Osteoblast (primary cell): ENCODE data around the gene MEIOSIN. TPM values are rescaled to one million over a fixed set of nuclear protein-coding genes. Genes with fewer than 3 reads are reported as not detected.

Experiments
- DNase-seq: peaks from one replicate; pipeline ENCODE4 v3.0.0; 2011; ENCODE audit warnings: low spot score, mixed read lengths; ENCODE audit not compliant: insufficient read length; ENCODE audit errors: missing footprints
- H2AFZ ChIP-seq: 2 replicates; pipeline ENCODE4 v1.6.0; 2011; ENCODE audit warnings: mild to moderate bottlenecking, low read length
- H3K27ac ChIP-seq: 2 replicates; pipeline ENCODE4 v1.5.1; 2011; ENCODE audit warnings: mild to moderate bottlenecking, low read depth, low read length, moderate library complexity
- H3K27me3 ChIP-seq: 2 replicates; pipeline ENCODE4 v1.6.0; 2012; ENCODE audit warnings: mild to moderate bottlenecking, control low read depth, inconsistent platforms, low read length, moderate library complexity; ENCODE audit not compliant: insufficient read depth
- H3K36me3 ChIP-seq: 2 replicates; pipeline ENCODE4 v1.5.1; 2011; ENCODE audit warnings: mild to moderate bottlenecking, low read length, control low read depth, moderate library complexity; ENCODE audit not compliant: insufficient read depth
- H3K4me1 ChIP-seq: 2 replicates; pipeline ENCODE4 v1.5.1; 2011; ENCODE audit warnings: mild to moderate bottlenecking, low read length, control low read depth, moderate library complexity; ENCODE audit not compliant: insufficient read depth
- H3K4me2 ChIP-seq: 2 replicates; pipeline ENCODE4 v1.6.0; 2011; ENCODE audit warnings: mild to moderate bottlenecking, low read length; ENCODE audit not compliant: insufficient read depth
- H3K4me3 ChIP-seq: fragments of 200-600 bp; sonication (generic); 3 replicates; pipeline ENCODE4 v1.5.1; 2012; ENCODE audit warnings: mild to moderate bottlenecking, low read length, inconsistent platforms; ENCODE audit not compliant: insufficient read depth
- H3K79me2 ChIP-seq: 2 replicates; pipeline ENCODE4 v1.6.0; 2012; ENCODE audit warnings: mild to moderate bottlenecking, low read length, control low read depth, inconsistent platforms; ENCODE audit not compliant: insufficient read depth
- H3K9me3 ChIP-seq: 2 replicates; pipeline ENCODE4 v1.5.1; 2011; ENCODE audit warnings: low read depth, low read length, control low read depth
- H4K20me1 ChIP-seq: 2 replicates; pipeline ENCODE4 v1.6.0; 2012; ENCODE audit warnings: mild to moderate bottlenecking, low read length, control low read depth; ENCODE audit not compliant: insufficient read depth
- total RNA-seq: library from RNA; depleted of rRNA; stranded (reverse); fragments of >200 nt; gene quantifications from 2 replicates; pipeline ENCODE4 v1.2.3, GENCODE V29; 2012
- TF ChIP-seq, protein P1 (sequence below): IDR thresholded peaks from 2 replicates; pipeline ENCODE4 v1.5.1; 2011; ENCODE audit warnings: mild to moderate bottlenecking, low read depth, low read length, moderate library complexity; ENCODE audit errors: extremely low read depth

Gene MEIOSIN
- total RNA-seq, 1 donor: not detected

DNA sequence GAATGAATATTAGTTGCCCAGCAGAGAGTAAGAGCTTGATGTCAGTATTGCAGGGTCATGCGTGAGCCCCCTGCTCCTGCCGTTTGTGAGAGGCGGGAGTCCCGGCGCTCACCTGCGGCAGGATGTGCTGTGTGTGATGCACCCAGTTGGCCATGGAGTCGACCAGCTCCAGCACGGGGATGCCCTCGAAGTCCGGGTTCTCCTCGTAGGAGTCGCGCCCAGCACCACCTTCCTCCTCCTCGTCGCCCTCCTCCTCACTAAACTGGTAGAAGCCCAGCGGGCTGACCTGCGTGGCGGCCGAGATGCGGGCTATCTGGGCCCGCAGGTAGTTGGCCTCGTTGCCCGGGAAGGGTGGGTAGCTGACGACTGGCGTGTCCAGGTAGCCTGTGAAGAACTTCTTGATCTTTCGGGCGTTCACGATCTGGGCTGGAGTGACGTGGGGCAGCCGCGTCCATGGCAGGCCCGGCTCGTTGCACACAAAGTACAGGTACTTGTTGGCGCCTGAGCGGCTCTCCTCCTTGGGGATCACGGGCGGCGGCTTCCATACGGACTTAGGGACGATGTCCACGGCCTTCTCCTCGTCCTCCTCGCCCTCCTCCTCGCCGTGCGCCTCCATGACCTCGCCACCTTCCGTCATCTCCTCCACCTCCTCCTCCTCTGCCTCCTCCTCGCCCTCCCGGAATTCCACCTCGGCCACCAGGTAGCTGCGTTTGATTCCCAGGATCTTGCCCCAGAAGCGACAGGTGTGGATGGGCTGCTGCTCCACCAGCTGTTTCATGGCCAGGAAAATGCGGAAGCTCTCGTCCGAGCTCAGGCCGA, 71.1 kb downstream of the MEIOSIN start:
- Histone ChIP-seq H3K4me1 (peaks cover 8% of the 10 kb centered on the region), H3K27me3 (no peaks in the 10 kb centered on the region), H3K36me3 (no peaks in the 10 kb centered on the region), H3K27ac (no peak overlapping the region), H2AFZ (no peak overlapping the region), H4K20me1 (no peaks in the 10 kb centered on the region), H3K9me3 (no peaks in the 10 kb centered on the region), H3K4me2 (no peak overlapping the region), H3K79me2 (no peaks in the 10 kb centered on the region), H3K4me3 (no peak overlapping the region)
- DNase-seq: no peak
- TF ChIP-seq, protein P1, sequence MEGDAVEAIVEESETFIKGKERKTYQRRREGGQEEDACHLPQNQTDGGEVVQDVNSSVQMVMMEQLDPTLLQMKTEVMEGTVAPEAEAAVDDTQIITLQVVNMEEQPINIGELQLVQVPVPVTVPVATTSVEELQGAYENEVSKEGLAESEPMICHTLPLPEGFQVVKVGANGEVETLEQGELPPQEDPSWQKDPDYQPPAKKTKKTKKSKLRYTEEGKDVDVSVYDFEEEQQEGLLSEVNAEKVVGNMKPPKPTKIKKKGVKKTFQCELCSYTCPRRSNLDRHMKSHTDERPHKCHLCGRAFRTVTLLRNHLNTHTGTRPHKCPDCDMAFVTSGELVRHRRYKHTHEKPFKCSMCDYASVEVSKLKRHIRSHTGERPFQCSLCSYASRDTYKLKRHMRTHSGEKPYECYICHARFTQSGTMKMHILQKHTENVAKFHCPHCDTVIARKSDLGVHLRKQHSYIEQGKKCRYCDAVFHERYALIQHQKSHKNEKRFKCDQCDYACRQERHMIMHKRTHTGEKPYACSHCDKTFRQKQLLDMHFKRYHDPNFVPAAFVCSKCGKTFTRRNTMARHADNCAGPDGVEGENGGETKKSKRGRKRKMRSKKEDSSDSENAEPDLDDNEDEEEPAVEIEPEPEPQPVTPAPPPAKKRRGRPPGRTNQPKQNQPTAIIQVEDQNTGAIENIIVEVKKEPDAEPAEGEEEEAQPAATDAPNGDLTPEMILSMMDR: no peak

DNA sequence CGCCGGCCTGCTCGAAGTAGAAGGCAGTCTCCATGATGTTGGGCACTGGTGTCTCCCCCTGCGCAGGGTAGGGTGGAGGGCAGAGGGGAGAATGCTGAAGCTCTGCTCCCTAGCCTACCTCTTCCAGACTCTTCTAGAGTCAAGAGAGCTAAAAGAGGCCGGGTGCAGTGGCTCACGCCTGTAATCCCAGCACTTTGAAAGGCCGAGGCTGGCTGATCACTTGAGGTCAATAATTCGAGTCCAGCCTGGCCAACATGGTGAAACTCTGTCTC, 71.7 kb downstream of the MEIOSIN start:
- Histone ChIP-seq H3K27ac (no peak overlapping the region), H3K36me3 (no peaks in the 10 kb centered on the region), H3K27me3 (no peaks in the 10 kb centered on the region), H4K20me1 (no peaks in the 10 kb centered on the region), H3K79me2 (no peaks in the 10 kb centered on the region), H3K4me1 (peaks cover 11% of the 10 kb centered on the region), H3K4me3 (no peak overlapping the region), H2AFZ (no peak overlapping the region), H3K4me2 (no peak overlapping the region), H3K9me3 (no peaks in the 10 kb centered on the region)
- TF ChIP-seq, protein P1: no peak
- no peak for DNase-seq

DNA sequence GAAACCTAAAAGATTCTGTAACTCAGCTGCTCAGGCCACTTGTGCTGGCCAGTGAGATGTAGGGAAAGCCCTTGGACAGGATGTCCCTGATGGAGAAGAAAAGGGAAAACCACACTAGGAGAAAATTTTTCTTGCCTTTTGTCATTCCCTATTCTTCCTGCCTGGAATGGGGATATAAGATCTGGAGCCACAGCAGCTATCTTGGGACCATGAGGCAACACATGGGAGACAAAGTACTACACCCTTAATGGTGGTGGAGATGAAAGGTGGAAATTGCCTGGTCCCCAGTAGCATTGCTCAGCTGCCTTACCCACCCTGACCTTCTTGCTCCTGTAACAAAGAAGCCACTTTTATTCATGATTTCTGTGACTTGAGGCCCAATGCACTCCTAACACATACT, 72.5 kb downstream of the MEIOSIN start:
- Histone ChIP-seq H3K4me3 (no peak overlapping the region), H3K9me3 (no peaks in the 10 kb centered on the region), H3K79me2 (no peaks in the 10 kb centered on the region), H2AFZ (no peak overlapping the region), H3K4me2 (no peak overlapping the region), H3K4me1 (peaks cover 12% of the 10 kb centered on the region), H3K36me3 (no peaks in the 10 kb centered on the region), H4K20me1 (no peaks in the 10 kb centered on the region), H3K27me3 (no peaks in the 10 kb centered on the region), H3K27ac (no peak overlapping the region)
- TF ChIP-seq, protein P1: no peak
- peak; percentile 37 for DNase-seq

DNA sequence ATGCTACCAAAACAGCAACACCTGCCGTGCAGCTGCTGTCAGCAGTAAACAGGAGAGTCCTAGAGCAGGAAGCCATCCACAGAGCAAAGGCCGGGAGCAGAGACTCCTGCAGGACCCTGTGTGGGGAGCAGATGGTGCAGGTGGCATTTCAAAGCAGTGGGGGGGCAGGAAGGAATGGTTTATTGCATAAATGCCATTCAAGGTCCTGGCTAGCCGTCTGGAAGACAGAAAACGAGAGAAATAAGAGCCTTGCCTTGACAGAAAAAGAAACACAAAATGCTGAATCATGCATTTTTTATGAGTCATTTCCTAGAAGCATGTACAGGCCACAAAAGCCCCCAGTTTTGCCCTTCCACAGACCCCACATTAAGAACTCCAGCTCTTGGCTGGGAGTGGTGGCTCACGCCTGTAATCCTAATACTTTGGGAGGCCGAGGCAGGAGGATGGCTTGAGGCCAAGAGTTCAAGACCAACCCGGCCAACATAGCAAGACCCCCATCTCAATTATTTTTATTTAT, 76.5 kb downstream of the MEIOSIN start:
- TF ChIP-seq, protein P1: no peak
- Histone ChIP-seq H3K27me3 (no peaks in the 10 kb centered on the region), H3K4me1 (peaks cover 18% of the 10 kb centered on the region), H4K20me1 (no peaks in the 10 kb centered on the region), H3K79me2 (no peaks in the 10 kb centered on the region), H3K27ac (peak overlapping the region; percentile 39), H2AFZ (peak overlapping the region; percentile 71), H3K4me3 (peak overlapping the region; percentile 15), H3K36me3 (peaks cover 2% of the 10 kb centered on the region), H3K9me3 (no peaks in the 10 kb centered on the region), H3K4me2 (peak overlapping the region; percentile 75)
- DNase-seq: peak; percentile 90
